Right lobe of liver (tissue), 6 donors: ENCODE measurements around the gene MLST8. TPM values are rescaled to one million over a fixed set of nuclear protein-coding genes. Genes with fewer than 3 reads are reported as not detected.

Experiments used
- ATAC-seq, 4 donors: fragments of 200-7000 bp; cut with Tn5 transposase; one replicate each; pipeline ENCODE4 v1.9.1; 2020; ENCODE audit warnings: mild to moderate bottlenecking in 4 of 4, moderate library complexity in 4 of 4
- DNase-seq, 3 donors: peaks; one replicate each; pipeline ENCODE4 v3.0.0-alpha.2; 2020
- H3K27ac ChIP-seq, 3 donors: fragments of 200-600 bp; one replicate each; pipeline ENCODE4 v1.8.0; 2022
- H3K27me3 ChIP-seq, 2 donors: fragments of 200-600 bp; one replicate each; pipeline ENCODE4 v1.8.0; 2022
- H3K36me3 ChIP-seq, 4 donors: fragments of 200-600 bp; sonication (generic) in 1 of 4; one replicate each; pipeline versions ENCODE4 v1.5.1 to v1.8.0; 2017 to 2022; ENCODE audit warnings: control low read depth in 1 of 4
- H3K4me1 ChIP-seq, 4 donors: fragments of 200-600 bp; sonication (generic) in 1 of 4; one replicate each; pipeline versions ENCODE4 v1.5.1 to v1.8.0; 2017 to 2022; ENCODE audit warnings: control low read depth in 1 of 4
- H3K4me3 ChIP-seq, 3 donors: fragments of 200-600 bp; one replicate each; pipeline ENCODE4 v1.8.0; 2022
- H3K9me3 ChIP-seq, 4 donors: fragments of 200-600 bp; sonication (generic) in 1 of 4; one replicate each; pipeline versions ENCODE4 v1.5.1 to v1.8.0; 2017 to 2022; ENCODE audit warnings: control low read depth in 1 of 4
- POLR2A ChIP-seq: fragments of 450-650 bp; IDR thresholded peaks from one replicate; pipeline ENCODE4 v1.6.1; 2017; ENCODE audit warnings: antibody characterized with exemption, mild to moderate bottlenecking
- WGBS: methylation state at CpG from one replicate; pipeline ENCODE4 v1.1.6; 2018; ENCODE audit warnings: low coverage, low lambda C conversion rate; ENCODE audit not compliant: insufficient coverage; ENCODE audit errors: missing lambda C conversion rate; 5-methylcytosine and 5-hydroxymethylcytosine counted together
- intact Hi-C, 2 donors: fragments of 100-400 bp; cut with DNase I; formaldehyde crosslinking; loops; one replicate each; pipeline versions ENCODE4 v1.11.2 to v1.14.1; 2022
- total RNA-seq, 6 experiments: library from RNA; depleted of rRNA in 2 of 6; stranded (reverse); fragments of >200 nt in 2 of 6; fragmentation: NEBNext Ultra II Directional in 3 of 6; extraction: Animal tissue kit (Norgen Biotek cat#: 25700) in 3 of 6; gene quantifications; one replicate each; pipeline versions ENCODE4 v1.1.0 to v1.2.4, GENCODE V29; 2016 to 2023
- TF ChIP-seq, protein P1 (sequence below), 4 donors: fragments of 200-600 bp in 3 of 4; fragments of 450-650 bp in 1 of 4; IDR thresholded peaks; one replicate each; pipeline versions ENCODE4 v1.5.1 to v1.8.0; 2016 to 2022; ENCODE audit warnings: antibody characterized with exemption in 4 of 4, mild to moderate bottlenecking in 2 of 4
- donor health status: DM: no; HTN: yes; CAD: no.
- donor health status: DM: no; HTN: no; CAD: no.
- donor health status: DM: no; HTN: no; CAD: no.
- donor health status: DM: no; HTN: yes; CAD: no.
- donor health status: DM: no; HTN: yes; CAD: no.

Gene MLST8
- total RNA-seq, 6 experiments from 2014 or later, result 13.1 to 51.0 (median 17.5) TPM

DNA sequence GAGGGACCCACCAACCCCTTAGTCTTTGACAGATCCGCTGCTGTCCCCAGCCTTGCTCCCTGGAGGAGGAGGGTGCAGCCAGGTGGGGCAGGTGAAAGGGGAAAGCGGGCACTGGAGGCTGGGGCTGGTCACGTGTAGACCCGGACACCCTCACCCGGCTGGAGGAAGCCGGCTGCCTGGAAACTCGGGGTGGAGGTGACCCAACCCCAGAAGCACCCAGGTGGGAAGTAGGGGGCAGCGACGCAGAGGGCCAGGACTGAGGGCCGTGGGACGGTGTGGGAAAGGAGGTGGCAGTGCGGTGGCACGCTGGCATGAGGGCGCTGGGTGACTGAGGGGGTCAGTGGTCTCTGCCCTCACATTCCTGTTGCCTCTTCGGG is 47.0 kb upstream of the MLST8 start:
- no peaks in the 10 kb centered on the region for H3K9me3 ChIP-seq
- peak overlapping the region; percentile 66 to 95 (median 81) for H3K4me3 ChIP-seq
- H3K27ac ChIP-seq, result peak overlapping the region; percentile 65 to 95 (median 67)
- no peak for TF ChIP-seq POLR2A
- TF ChIP-seq, protein P1, sequence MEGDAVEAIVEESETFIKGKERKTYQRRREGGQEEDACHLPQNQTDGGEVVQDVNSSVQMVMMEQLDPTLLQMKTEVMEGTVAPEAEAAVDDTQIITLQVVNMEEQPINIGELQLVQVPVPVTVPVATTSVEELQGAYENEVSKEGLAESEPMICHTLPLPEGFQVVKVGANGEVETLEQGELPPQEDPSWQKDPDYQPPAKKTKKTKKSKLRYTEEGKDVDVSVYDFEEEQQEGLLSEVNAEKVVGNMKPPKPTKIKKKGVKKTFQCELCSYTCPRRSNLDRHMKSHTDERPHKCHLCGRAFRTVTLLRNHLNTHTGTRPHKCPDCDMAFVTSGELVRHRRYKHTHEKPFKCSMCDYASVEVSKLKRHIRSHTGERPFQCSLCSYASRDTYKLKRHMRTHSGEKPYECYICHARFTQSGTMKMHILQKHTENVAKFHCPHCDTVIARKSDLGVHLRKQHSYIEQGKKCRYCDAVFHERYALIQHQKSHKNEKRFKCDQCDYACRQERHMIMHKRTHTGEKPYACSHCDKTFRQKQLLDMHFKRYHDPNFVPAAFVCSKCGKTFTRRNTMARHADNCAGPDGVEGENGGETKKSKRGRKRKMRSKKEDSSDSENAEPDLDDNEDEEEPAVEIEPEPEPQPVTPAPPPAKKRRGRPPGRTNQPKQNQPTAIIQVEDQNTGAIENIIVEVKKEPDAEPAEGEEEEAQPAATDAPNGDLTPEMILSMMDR (IDR thresholded peaks at IDR 0.05), result no peak
- no peaks in the 10 kb centered on the region for H3K36me3 ChIP-seq
- no peaks in the 10 kb centered on the region for H3K27me3 ChIP-seq
- DNase-seq (peak in 1 of 3 donors; percentile 78), ATAC-seq (peak in 1 of 4 donors; percentile 3)
- WGBS, result 34% methylated on average over 8 of the region's 15 CpGs
- intact Hi-C loops, result no loop called here
- peaks cover 0 to 70% (median 22%) of the 10 kb centered on the region in 4 donors for H3K4me1 ChIP-seq

DNA sequence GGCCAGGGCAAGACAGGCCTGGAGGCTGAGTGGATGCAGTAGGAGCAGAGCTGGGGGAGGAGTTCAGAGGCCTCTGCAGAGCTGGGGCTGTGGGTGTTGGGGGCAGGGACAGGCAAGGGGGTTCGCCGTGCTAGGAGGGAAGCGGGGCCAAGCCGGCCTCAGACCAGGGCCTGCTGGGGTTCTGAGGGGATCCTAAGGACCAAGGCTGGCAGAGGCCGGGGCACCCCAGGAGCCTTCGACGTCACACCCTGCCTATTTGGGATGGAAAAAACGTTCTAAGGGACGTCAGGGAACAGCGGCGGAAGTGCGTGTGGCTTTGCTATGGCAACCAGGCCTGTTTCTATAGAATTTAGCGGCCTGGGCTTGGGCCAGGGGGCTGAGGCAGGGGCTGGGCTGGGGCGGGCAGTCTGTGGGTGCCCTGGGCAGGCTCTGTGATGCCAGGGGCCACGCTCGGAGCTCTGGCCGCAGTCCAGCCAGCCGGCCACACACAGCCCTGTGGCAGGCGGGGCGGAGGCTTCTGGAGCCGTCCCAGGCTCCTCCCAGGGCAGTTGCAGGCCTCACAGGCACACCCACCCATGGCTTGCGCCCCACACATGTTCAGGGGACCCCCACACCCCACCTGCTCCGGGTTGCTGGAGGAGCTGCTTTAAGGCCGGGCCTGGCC is 45.9 kb upstream of the MLST8 start:
- Histone ChIP-seq H3K27me3 (no peaks in the 10 kb centered on the region), H3K27ac (peak overlapping the region; percentile 16 to 95 (median 65)), H3K36me3 (no peaks in the 10 kb centered on the region), H3K4me1 (peaks cover 0 to 62% (median 22%) of the 10 kb centered on the region in 4 donors), H3K4me3 (peak overlapping the region; percentile 5 to 95 (median 81)), H3K9me3 (no peaks in the 10 kb centered on the region)
- peak; percentile 5 to 28 (median 24) for ATAC-seq
- TF ChIP-seq, protein P1 (IDR thresholded peaks at IDR 0.05), result no peak
- no peak for TF ChIP-seq POLR2A
- intact Hi-C loops, result no loop called here
- peak; percentile 78 to 90 (median 89) for DNase-seq
- 29% methylated on average over 10 of the region's 24 CpGs for WGBS

DNA sequence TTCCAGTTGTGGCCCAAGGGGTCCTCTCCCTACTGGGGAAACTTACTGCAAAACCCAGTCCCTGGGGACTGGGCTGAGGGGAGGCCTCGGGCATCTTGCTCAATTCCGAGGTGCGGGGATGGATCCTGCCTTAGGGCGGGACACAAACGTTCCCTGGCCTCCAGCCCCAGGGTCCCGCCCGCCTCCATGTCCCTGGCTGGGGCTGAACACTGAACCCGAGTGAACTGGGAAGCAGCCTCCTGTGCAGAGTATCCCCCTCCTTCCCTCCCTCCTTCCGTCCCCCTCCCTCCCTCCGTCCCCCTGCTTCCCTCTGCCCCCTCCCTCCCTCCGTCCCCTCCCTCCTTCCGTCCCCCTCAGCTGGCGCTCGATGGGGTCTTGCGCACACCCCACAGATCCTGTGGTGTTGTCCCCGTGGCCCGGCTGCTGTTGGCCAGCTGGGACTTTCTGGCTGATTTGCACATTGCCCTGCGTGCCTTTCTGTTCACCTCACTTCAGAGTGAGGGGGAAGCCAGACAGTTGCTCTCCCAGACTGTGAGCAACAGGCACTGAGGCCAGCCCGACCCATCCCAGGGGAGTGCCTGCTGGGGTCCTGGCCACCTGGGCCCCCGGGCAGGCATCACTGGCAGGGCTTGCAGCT is 44.2 kb upstream of the MLST8 start:
- peak overlapping the region in 2 of 3 donors; percentile 43 to 71 for H3K27ac ChIP-seq
- H3K27me3 ChIP-seq, result no peaks in the 10 kb centered on the region
- 37% methylated on average over 15 of the region's 20 CpGs for WGBS
- ATAC-seq (peak in 2 of 4 donors; percentile 10 to 24), DNase-seq (peak in 2 of 3 donors; percentile 76 to 83)
- TF ChIP-seq, protein P1 (IDR thresholded peaks at IDR 0.05), result no peak
- TF ChIP-seq POLR2A, result no peak
- peaks cover 0 to 3% (median 1%) of the 10 kb centered on the region in 4 donors for H3K36me3 ChIP-seq
- H3K4me1 ChIP-seq, result peaks cover 0 to 66% (median 24%) of the 10 kb centered on the region in 4 donors
- intact Hi-C loops, result no loop called here
- no peak overlapping the region for H3K4me3 ChIP-seq
- H3K9me3 ChIP-seq, result no peaks in the 10 kb centered on the region

DNA sequence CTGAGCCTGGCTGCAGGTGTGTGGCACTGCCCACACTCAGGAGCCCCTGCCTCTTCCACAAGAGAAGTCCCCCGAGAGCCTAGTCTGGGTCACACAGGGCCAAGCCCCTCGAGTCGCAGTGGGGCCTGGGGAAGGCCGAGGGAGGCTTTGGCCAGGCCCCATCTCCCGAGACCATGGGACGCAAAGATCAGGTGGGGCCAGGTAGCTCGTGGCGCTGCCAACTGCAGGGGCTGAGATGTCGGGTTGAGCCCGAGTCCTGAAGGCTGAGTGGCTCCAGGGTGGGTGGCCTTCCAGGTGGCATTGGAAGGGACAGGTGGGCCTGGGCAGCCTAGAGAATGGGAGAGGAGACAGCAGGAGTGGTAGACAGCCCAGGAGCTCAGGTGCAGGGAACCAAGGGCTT is 43.3 kb upstream of the MLST8 start:
- WGBS, result no CpG with 5 or more reads among the region's 10 CpGs

More for the DNA sequence above, 43.3 kb upstream of the MLST8 start:
- no peak for DNase-seq
- TF ChIP-seq POLR2A, result no peak
- TF ChIP-seq, protein P1 (IDR thresholded peaks at IDR 0.05), result no peak
- ATAC-seq, result no peak
- H3K36me3 ChIP-seq, result peaks cover 0 to 3% (median 1%) of the 10 kb centered on the region in 4 donors
- H3K4me1 ChIP-seq, result peaks cover 0 to 72% (median 27%) of the 10 kb centered on the region in 4 donors
- intact Hi-C loops, result no loop called here
- peak overlapping the region in 1 of 3 donors; percentile 71 for H3K27ac ChIP-seq
- no peaks in the 10 kb centered on the region for H3K9me3 ChIP-seq
- H3K4me3 ChIP-seq, result no peak overlapping the region
- H3K27me3 ChIP-seq, result no peaks in the 10 kb centered on the region
